HG02610 (cell line): ENCODE data around the gene RNF19B.
"Not testable (repeated sequence)": the region's sequence is repeated elsewhere in the genome, so short reads cannot be mapped to it uniquely, and the experiment has no call there.

Experiments
- ATAC-seq: cut with Tn5 transposase; IDR thresholded peaks from one replicate; pipeline ENCODE4 v1.9.1; 2021; ENCODE audit warnings: mild to moderate bottlenecking, moderate library complexity; ENCODE audit not compliant: unreplicated experiment

Gene RNF19B

GRCh38 chr1:32992489-32993323 lies 28.1 kb upstream of the RNF19B start:
- ATAC-seq = peak; percentile 81

GRCh38 chr1:32991819-32992488 lies 27.3 kb upstream of the RNF19B start:
- ATAC-seq = no peak

- no peak for ATAC-seq
Measured at GRCh38 chr1:32991386-32991785, 26.8 kb upstream of the RNF19B start.

- no peak for ATAC-seq
Measured at GRCh38 chr1:32990887-32991286, 26.3 kb upstream of the RNF19B start.

- ATAC-seq = no peak
Measured at GRCh38 chr1:32989160-32990050, 24.8 kb upstream of the RNF19B start.

- no peak for ATAC-seq
Measured at GRCh38 chr1:32988665-32989064, 24.1 kb upstream of the RNF19B start.

- no peak for ATAC-seq
Measured at GRCh38 chr1:32985226-32985625, 20.6 kb upstream of the RNF19B start.

- peak; percentile 23 for ATAC-seq
Measured at GRCh38 chr1:32984455-32985171, 20.0 kb upstream of the RNF19B start.

- no peak for ATAC-seq
Measured at GRCh38 chr1:32984090-32984454, 19.5 kb upstream of the RNF19B start.

GRCh38 chr1:32983020-32983419 lies 18.4 kb upstream of the RNF19B start:
- no peak for ATAC-seq

GRCh38 chr1:32981003-32981901 lies 16.6 kb upstream of the RNF19B start:
- ATAC-seq = peak; percentile 84

GRCh38 chr1:32980080-32980479 lies 15.5 kb upstream of the RNF19B start:
- ATAC-seq = no peak

- no peak for ATAC-seq
Measured at GRCh38 chr1:32978854-32979253, 14.2 kb upstream of the RNF19B start.

GRCh38 chr1:32977546-32978087 lies 13.0 kb upstream of the RNF19B start:
- ATAC-seq = no peak

- ATAC-seq = not testable (repeated sequence)
Measured at GRCh38 chr1:32975055-32975454, 10.4 kb upstream of the RNF19B start.

- not testable (repeated sequence) for ATAC-seq
Measured at GRCh38 chr1:32973458-32973857, 8.8 kb upstream of the RNF19B start.

GRCh38 chr1:32972814-32973428 lies 8.3 kb upstream of the RNF19B start:
- ATAC-seq = no peak

GRCh38 chr1:32971576-32971975 lies 7.0 kb upstream of the RNF19B start:
- no peak for ATAC-seq

GRCh38 chr1:32971156-32971555 lies 6.5 kb upstream of the RNF19B start:
- ATAC-seq = no peak
